Mammary epithelial cell (primary cell): Measurements from ENCODE around the gene TMEM45B.

ENCODE experiments used
- CTCF ChIP-seq, 2 donors: IDR thresholded peaks in 1 of 2; conservative IDR thresholded peaks in 1 of 2; 2 replicates each; pipeline ENCODE4 v1.5.1; 2011 to 2012; ENCODE audit warnings: inconsistent platforms in 2 of 2, low read length in 2 of 2, mild to moderate bottlenecking in 2 of 2, control low read depth in 1 of 2, low read depth in 1 of 2; ENCODE audit not compliant: insufficient read depth in 1 of 2; ENCODE audit errors: extremely low read depth in 1 of 2
- EZH2 ChIP-seq: IDR thresholded peaks from 2 replicates; pipeline ENCODE4 v1.6.1; 2012; ENCODE audit warnings: low read length, inconsistent platforms, borderline replicate concordance

- TF ChIP-seq CTCF (conservative IDR thresholded peaks at IDR 0.05 in 1 of 2, IDR thresholded peaks at IDR 0.05 in 1 of 2; ENCODE audit: extremely low read depth in 1 of 2, insufficient read depth in 1 of 2, low read depth in 1 of 2, low read length in 2 of 2) (peak; percentile 32 to 62), EZH2 (no peak)
Measured at GRCh38 chr11:129785383-129786111, 30.1 kb upstream of the TMEM45B start.
